VCaP (cell line): ENCODE data around the gene PEX11A.

Experiments
- H3K27ac ChIP-seq: fragments of 450-650 bp; 2 replicates; pipeline ENCODE4 v1.5.1; 2017
- CTCF ChIP-seq: fragments of 450-650 bp; conservative IDR thresholded peaks from 2 replicates; pipeline ENCODE4 v1.5.1; 2017; ENCODE audit warnings: mild to moderate bottlenecking, moderate library complexity

Gene PEX11A

GRCh38 chr15:89632563-89633430, 57.8 kb downstream of the PEX11A start:
- no peak for TF ChIP-seq CTCF
- H3K27ac ChIP-seq: no peak overlapping the region

GRCh38 chr15:89631902-89632264, 58.7 kb downstream of the PEX11A start:
- H3K27ac ChIP-seq: no peak overlapping the region
- no peak for TF ChIP-seq CTCF
